DOHH2 (cell line): ENCODE measurements around the gene UNC5A.

ENCODE experiments used
- H3F3A ChIP-seq: fragments of 200-600 bp; sonication (generic), shearing (Covaris generic); 2 replicates; pipeline ENCODE4 v1.6.0; 2016; ENCODE audit warnings: antibody characterized with exemption, mild to moderate bottlenecking; ENCODE audit not compliant: control insufficient read depth, insufficient read depth
- H3K27ac ChIP-seq: fragments of 200-600 bp; sonication (generic); 2 replicates; pipeline ENCODE4 v1.5.1; 2014; ENCODE audit warnings: low read depth, mild to moderate bottlenecking, low read length, moderate library complexity
- H3K27me3 ChIP-seq: fragments of 200-600 bp; sonication (generic); 2 replicates; pipeline ENCODE4 v1.6.1; 2014; ENCODE audit warnings: mild to moderate bottlenecking, low read length, mixed read lengths; ENCODE audit not compliant: control insufficient read depth
- H3K36me3 ChIP-seq: fragments of 200-600 bp; sonication (generic); 2 replicates; pipeline ENCODE4 v1.6.1; 2014; ENCODE audit warnings: mild to moderate bottlenecking, low read length, moderate library complexity, mixed read lengths; ENCODE audit not compliant: control insufficient read depth
- H3K4me1 ChIP-seq: fragments of 200-600 bp; sonication (generic); 2 replicates; pipeline ENCODE4 v1.6.1; 2014; ENCODE audit warnings: mild to moderate bottlenecking, low read length, mixed read lengths; ENCODE audit not compliant: control insufficient read depth
- H3K4me2 ChIP-seq: fragments of 200-600 bp; sonication (generic); 2 replicates; pipeline ENCODE4 v1.6.0; 2014; ENCODE audit warnings: mild to moderate bottlenecking, low read length, moderate library complexity
- H3K4me3 ChIP-seq: fragments of 200-600 bp; sonication (generic); 2 replicates; pipeline ENCODE4 v1.5.1; 2014; ENCODE audit warnings: mild to moderate bottlenecking, low read length, mixed read lengths
- H3K79me2 ChIP-seq: fragments of 200-600 bp; sonication (generic); 2 replicates; pipeline ENCODE4 v1.6.1; 2014; ENCODE audit warnings: mild to moderate bottlenecking, low read length, mixed read lengths; ENCODE audit not compliant: control insufficient read depth
- H3K9me2 ChIP-seq: fragments of 200-600 bp; sonication (generic); replicated peaks from 2 replicates; pipeline ENCODE4 v1.6.1; 2014; ENCODE audit warnings: mild to moderate bottlenecking, low read length, mixed read lengths; ENCODE audit not compliant: control insufficient read depth
- H3K9me3 ChIP-seq: fragments of 200-600 bp; sonication (generic); 2 replicates; pipeline ENCODE4 v1.6.1; 2014; ENCODE audit warnings: antibody characterized with exemption, low read length, mixed read lengths; ENCODE audit not compliant: control insufficient read depth, insufficient read depth
- H4K20me1 ChIP-seq: fragments of 200-600 bp; sonication (generic); 2 replicates; pipeline ENCODE4 v1.6.0; 2014; ENCODE audit warnings: low read depth, mild to moderate bottlenecking, antibody characterized with exemption, low read length, moderate library complexity; ENCODE audit not compliant: control insufficient read depth, insufficient read depth
- EZH2phosphoT487 ChIP-seq: fragments of 200-600 bp; sonication (generic); IDR thresholded peaks from 2 replicates; pipeline ENCODE4 v1.6.1; 2017; ENCODE audit warnings: borderline replicate concordance, mild to moderate bottlenecking, antibody characterized with exemption, low read length, moderate library complexity, mixed read lengths
- TF ChIP-seq, protein P1 (sequence below): fragments of 200-600 bp; sonication (generic); IDR thresholded peaks from one replicate; pipeline ENCODE4 v1.5.1; 2014; ENCODE audit warnings: antibody characterized with exemption, mild to moderate bottlenecking, low read depth, low read length; ENCODE audit not compliant: poor library complexity, severe bottlenecking

UNC5A gene

DNA sequence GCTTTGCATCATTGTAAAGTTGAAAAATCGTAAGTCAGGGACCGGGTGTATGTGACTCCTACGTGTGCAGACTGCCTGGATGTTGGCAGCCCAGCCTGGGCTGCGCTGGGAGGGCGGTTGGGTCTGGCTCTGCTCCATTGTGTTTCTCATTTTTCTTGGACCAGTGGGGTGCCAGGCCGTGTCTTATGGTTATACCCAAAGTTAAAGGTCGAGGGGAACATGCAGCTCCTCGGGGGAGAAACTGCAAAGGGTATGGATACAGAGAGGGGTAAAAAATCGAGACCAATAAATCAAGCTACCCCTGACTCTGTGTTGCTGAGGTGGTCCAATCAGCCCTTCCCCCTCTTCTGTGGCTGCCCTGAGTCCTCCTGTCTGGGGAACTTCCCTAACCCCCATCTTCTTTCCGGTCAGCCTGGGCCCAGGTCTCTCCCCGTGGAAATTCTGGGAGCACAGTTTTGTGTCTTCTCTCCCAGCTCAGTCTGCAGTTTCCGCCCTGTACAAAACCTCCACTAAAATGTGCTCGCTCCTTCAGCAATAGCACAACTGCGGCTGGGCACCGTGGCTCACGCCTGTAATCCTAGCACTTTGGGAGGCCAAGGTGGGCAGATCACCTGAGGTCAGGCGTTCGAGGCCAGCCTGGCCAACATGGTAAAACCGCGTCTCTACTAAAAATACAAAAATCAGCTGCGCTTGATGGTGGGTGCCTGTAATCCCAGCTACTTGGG is 34.1 kb upstream of the UNC5A start:
- TF ChIP-seq, protein P1, sequence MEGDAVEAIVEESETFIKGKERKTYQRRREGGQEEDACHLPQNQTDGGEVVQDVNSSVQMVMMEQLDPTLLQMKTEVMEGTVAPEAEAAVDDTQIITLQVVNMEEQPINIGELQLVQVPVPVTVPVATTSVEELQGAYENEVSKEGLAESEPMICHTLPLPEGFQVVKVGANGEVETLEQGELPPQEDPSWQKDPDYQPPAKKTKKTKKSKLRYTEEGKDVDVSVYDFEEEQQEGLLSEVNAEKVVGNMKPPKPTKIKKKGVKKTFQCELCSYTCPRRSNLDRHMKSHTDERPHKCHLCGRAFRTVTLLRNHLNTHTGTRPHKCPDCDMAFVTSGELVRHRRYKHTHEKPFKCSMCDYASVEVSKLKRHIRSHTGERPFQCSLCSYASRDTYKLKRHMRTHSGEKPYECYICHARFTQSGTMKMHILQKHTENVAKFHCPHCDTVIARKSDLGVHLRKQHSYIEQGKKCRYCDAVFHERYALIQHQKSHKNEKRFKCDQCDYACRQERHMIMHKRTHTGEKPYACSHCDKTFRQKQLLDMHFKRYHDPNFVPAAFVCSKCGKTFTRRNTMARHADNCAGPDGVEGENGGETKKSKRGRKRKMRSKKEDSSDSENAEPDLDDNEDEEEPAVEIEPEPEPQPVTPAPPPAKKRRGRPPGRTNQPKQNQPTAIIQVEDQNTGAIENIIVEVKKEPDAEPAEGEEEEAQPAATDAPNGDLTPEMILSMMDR, result no peak
- TF ChIP-seq EZH2phosphoT487, result no peak

DNA sequence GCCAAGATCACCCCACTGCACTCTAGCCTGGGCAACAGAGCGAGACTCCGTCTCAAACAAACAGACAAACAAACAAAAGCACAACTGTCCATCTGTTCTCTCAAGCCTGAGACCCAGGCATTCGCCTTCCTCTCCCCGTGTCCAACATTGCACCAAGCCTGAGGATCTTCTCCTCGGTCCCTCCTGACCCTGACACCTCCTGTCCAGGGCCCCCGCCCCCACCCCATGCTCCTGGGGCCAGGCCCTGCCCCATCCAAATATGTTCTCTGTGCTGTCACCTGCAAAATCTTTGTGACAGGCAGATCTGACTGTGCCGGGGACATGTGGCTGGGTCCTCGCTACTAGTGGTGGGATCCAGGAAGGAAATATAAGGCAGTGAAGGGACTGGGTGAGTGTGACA is 33.4 kb upstream of the UNC5A start:
- Histone ChIP-seq H3K79me2 (no peaks in the 10 kb centered on the region), H4K20me1 (no peaks in the 10 kb centered on the region), H3K4me2 (no peak overlapping the region), H3K27ac (no peak overlapping the region), H3K27me3 (no peaks in the 10 kb centered on the region), H3K9me3 (no peaks in the 10 kb centered on the region), H3K4me1 (no peaks in the 10 kb centered on the region), H3K9me2 (no peaks in the 10 kb centered on the region), H3K36me3 (no peaks in the 10 kb centered on the region), H3F3A (no peaks in the 10 kb centered on the region), H3K4me3 (no peak overlapping the region)
- TF ChIP-seq, protein P1, result no peak
- TF ChIP-seq EZH2phosphoT487, result no peak

More for the DNA sequence above, 34.1 kb upstream of the UNC5A start:
- Histone ChIP-seq H4K20me1 (no peaks in the 10 kb centered on the region), H3K27ac (no peak overlapping the region), H3K4me2 (no peak overlapping the region), H3K36me3 (no peaks in the 10 kb centered on the region), H3F3A (no peaks in the 10 kb centered on the region), H3K79me2 (no peaks in the 10 kb centered on the region), H3K4me3 (no peak overlapping the region), H3K27me3 (no peaks in the 10 kb centered on the region), H3K9me2 (no peaks in the 10 kb centered on the region), H3K4me1 (no peaks in the 10 kb centered on the region), H3K9me3 (no peaks in the 10 kb centered on the region)

DNA sequence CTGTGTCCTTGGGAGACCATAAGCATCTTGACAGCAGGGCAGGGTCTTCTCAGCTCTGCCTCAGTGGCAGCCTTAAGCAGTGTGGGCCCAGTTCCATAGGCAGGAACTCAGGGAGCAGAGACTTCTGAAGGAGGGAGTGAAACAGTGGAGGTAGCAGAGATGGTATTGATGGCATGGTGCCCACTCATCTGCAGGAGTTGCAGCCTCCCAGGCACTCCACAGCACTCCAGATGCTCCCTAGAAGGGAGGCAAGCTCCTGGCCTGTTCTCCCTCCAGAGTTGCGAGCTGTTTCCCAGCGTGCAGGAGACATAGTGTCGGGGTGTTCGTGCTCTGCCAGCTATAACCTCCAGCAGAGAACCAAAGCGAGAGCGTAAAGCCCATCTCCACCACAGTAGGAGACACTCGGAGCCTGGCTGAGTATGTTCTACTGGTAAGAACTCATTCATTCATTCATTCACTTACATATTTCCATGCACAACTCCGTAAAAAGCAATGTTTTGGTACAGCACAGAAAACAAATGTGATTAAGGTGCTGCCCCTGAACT is 31.4 kb upstream of the UNC5A start:
- Histone ChIP-seq H3K36me3 (no peaks in the 10 kb centered on the region), H3K4me2 (no peak overlapping the region), H3K4me1 (no peaks in the 10 kb centered on the region), H3K27me3 (no peaks in the 10 kb centered on the region), H3K9me2 (no peaks in the 10 kb centered on the region), H3K9me3 (no peaks in the 10 kb centered on the region), H3K4me3 (no peak overlapping the region), H3K27ac (no peak overlapping the region), H4K20me1 (no peaks in the 10 kb centered on the region), H3F3A (no peaks in the 10 kb centered on the region), H3K79me2 (no peaks in the 10 kb centered on the region)
- no peak for TF ChIP-seq EZH2phosphoT487
- TF ChIP-seq, protein P1, result no peak
